Adrenal gland (tissue), 5 donors: ENCODE data around the gene FXYD1.

ENCODE experiments used
- CTCF ChIP-seq, 6 experiments: fragments of 450-650 bp in 4 of 6; fragments of 200-600 bp in 2 of 6; sonication (generic) in 1 of 6; IDR thresholded peaks; 1 replicate in 5 of 6; 2 replicates in 1 of 6; pipeline versions ENCODE4 v1.5.1 to v1.8.0; 2016 to 2021; ENCODE audit warnings: antibody characterized with exemption in 6 of 6, mild to moderate bottlenecking in 2 of 6, moderate library complexity in 1 of 6
- POLR2A ChIP-seq, 2 donors: fragments of 450-650 bp; IDR thresholded peaks; one replicate each; pipeline ENCODE4 v1.6.1; 2017; ENCODE audit warnings: antibody characterized with exemption in 2 of 2, mild to moderate bottlenecking in 2 of 2, moderate library complexity in 1 of 2
- donor health status: DM: no; HTN: no; CAD: no.

DNA sequence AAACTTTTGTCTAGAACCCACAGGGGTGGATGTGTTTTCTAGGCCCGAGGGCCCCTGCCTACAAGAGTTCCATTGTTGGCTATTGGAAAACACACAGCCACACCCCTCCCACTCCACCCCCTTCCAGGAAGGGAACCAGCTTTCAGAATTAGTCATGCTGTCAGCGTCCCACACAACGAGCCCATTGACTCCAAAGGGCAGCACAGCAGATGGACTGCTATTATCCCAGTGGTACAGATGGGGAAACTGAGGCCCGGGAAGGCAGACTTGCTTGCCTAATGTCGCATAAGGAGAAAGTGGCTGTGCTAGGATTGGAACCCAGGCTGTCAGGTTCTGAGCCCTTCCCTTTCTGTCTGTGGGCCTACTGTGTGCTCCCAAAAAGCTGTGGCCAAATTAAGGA lies 31.1 kb upstream of the FXYD1 start:
- TF ChIP-seq CTCF (IDR thresholded peaks at IDR 0.05) (no peak), POLR2A (IDR thresholded peaks at IDR 0.05) (no peak)
